ENCODE results near the gene TRAF6. TPM values are rescaled to one million over a fixed set of nuclear protein-coding genes. Genes with fewer than 3 reads are reported as not detected.

Gene TRAF6
- total and polyA plus RNA-seq, 2 experiments from 2014 or later: 4.2 to 10.5 TPM

- DNase-seq (ENCODE audit: low spot score): no peak
- no peak overlapping the region for H3K4me3 Mint-ChIP-seq
- Histone ChIP-seq H3K4me3 (no peak overlapping the region), H3K27me3 (ENCODE audit: insufficient read depth) (no peaks in the 10 kb centered on the region), H3K36me3 (ENCODE audit: insufficient read depth) (peaks cover 14% of the 10 kb centered on the region; the same call in 1 of the 2 replicates), H3K4me2 (no peak overlapping the region), H3F3A (replicated peaks; ENCODE audit: low read depth) (no peaks in the 10 kb centered on the region), H3K4me1 (ENCODE audit: insufficient read depth) (no peaks in the 10 kb centered on the region), H2AFZ (no peak overlapping the region), H3K9me2 (ENCODE audit: insufficient read depth) (no peaks in the 10 kb centered on the region), H4K20me1 (replicated peaks; ENCODE audit: insufficient read depth) (no peaks in the 10 kb centered on the region; the same call in 1 of the 2 replicates), H3K79me2 (replicated peaks; ENCODE audit: insufficient read depth) (no peaks in the 10 kb centered on the region), H3K27ac (ENCODE audit: low read depth) (no peak overlapping the region)
- TF ChIP-seq EZH2 (IDR thresholded peaks at IDR 0.05; ENCODE audit: low read depth, unreplicated experiment) (no peak), JUNB (IDR thresholded peaks at IDR 0.05; ENCODE audit: unreplicated experiment) (no peak), REST (IDR thresholded peaks at IDR 0.05; ENCODE audit: unreplicated experiment) (no peak), ZNF331 (CRISPR knock-in tag; IDR thresholded peaks at IDR 0.05; ENCODE audit: low read depth) (no peak), ZNF114 (CRISPR knock-in tag; IDR thresholded peaks at IDR 0.05) (no peak), ZNF462 (CRISPR knock-in tag; IDR thresholded peaks at IDR 0.05) (no peak), STAT1 (IDR thresholded peaks at IDR 0.05; ENCODE audit: unreplicated experiment) (no peak), CREB1 (CRISPR knock-in tag; IDR thresholded peaks at IDR 0.05; ENCODE audit: low read depth) (no peak), POLR2AphosphoS5 (IDR thresholded peaks at IDR 0.05; ENCODE audit: low read depth) (no peak)
- H3K9me3 Mint-ChIP-seq: no peaks in the 10 kb centered on the region
- H3K27ac Mint-ChIP-seq: no peak overlapping the region
- H3K36me3 Mint-ChIP-seq (ENCODE audit: low read depth): peaks cover 6% of the 10 kb centered on the region; the same call in 2 of the 3 replicates
- no peak for ATAC-seq
- H3K27me3 Mint-ChIP-seq (ENCODE audit: insufficient read depth, low read depth, poor library complexity): no peaks in the 10 kb centered on the region
- no peaks in the 10 kb centered on the region for H3K4me1 Mint-ChIP-seq
These were observed 11.4 kb downstream of the TRAF6 start for GRCh38 chr11:36498721-36499120.

All from GM23338 (cell line).